Adipose tissue (tissue), 3 donors: Measurements from ENCODE around the gene ZFAND2B. TPM values are rescaled to one million over a fixed set of nuclear protein-coding genes. Genes with fewer than 3 reads are reported as not detected.

Experiments
- H3K27ac ChIP-seq: one replicate; pipeline ENCODE4 v1.5.1; 2013; ENCODE audit warnings: low read depth, low read length
- WGBS, 3 donors: extraction: QIAGEN DNeasy Blood & Tissue Kit; methylation state at CpG; one replicate each; pipeline ENCODE4 v1.1.7; 2013; 5-methylcytosine and 5-hydroxymethylcytosine counted together
- polyA plus RNA-seq, 3 donors: library from polyadenylated mRNA; stranded (reverse); fragments of 200-250 nt; gene quantifications; one replicate each; pipeline ENCODE4 v1.2.3, GENCODE V29; 2013
- donor health status: healthy with polysubstance abuse.
- donor health status: Bipolar disorder and iron deficiency.
- donor health status: healthy.

Gene ZFAND2B
- polyA plus RNA-seq, result 10 to 100 TPM; 26.0 to 38.9 (median 27.3) TPM

- peak within 1 kb of the TSS; percentile 10 for H3K27ac ChIP-seq
- 0 to 1% (median 0%) methylated on average over 64 to 76 of the region's 76 CpGs for WGBS, 3 donors
Measured at GRCh38 chr2:219206328-219207133, at the start of gene ZFAND2B. TSS of gene ZFAND2B (plus strand) at chr2:219206782. CDS start at chr2:219206988, 206 bp downstream.

GRCh38 chr2:219157396-219157795 lies 49.2 kb upstream of the ZFAND2B start:
- WGBS, 3 donors, result 86 to 93% (median 91%) methylated on average over 8 of the region's 8 CpGs
- H3K27ac ChIP-seq, result no peak overlapping the region

GRCh38 chr2:219158025-219158424 lies 48.6 kb upstream of the ZFAND2B start:
- 87 to 95% (median 92%) methylated on average over 4 of the region's 4 CpGs for WGBS, 3 donors

GRCh38 chr2:219158586-219158985 lies 48.0 kb upstream of the ZFAND2B start:
- 83 to 90% (median 85%) methylated on average over 3 of the region's 3 CpGs for WGBS, 3 donors
- no peak overlapping the region for H3K27ac ChIP-seq

More at GRCh38 chr2:219158025-219158424, 48.6 kb upstream of the ZFAND2B start:
- no peak overlapping the region for H3K27ac ChIP-seq

GRCh38 chr2:219159771-219160185 lies 46.8 kb upstream of the ZFAND2B start:
- no peak overlapping the region for H3K27ac ChIP-seq
- WGBS, 3 donors, result 6 to 13% (median 6%) methylated on average over 18 of the region's 18 CpGs

GRCh38 chr2:219160186-219161017 lies 46.2 kb upstream of the ZFAND2B start, which contains the start of gene NHEJ1:
TSS of gene NHEJ1 (minus strand) at chr2:219160815. CDS start at chr2:219158362, 2,453 bp downstream.
- WGBS, 3 donors, result 1% methylated on average over 63 to 70 of the region's 70 CpGs
- no peak within 1 kb of the TSS for H3K27ac ChIP-seq

GRCh38 chr2:219161097-219161496 lies 45.5 kb upstream of the ZFAND2B start:
- WGBS, 3 donors, result 59 to 80% (median 74%) methylated on average over 4 of the region's 4 CpGs
- H3K27ac ChIP-seq, result no peak overlapping the region

GRCh38 chr2:219163156-219163555 lies 43.4 kb upstream of the ZFAND2B start:
- 89 to 97% (median 95%) methylated on average over 6 of the region's 6 CpGs for whole genome bisulfite sequencing, 3 donors
- no peak overlapping the region for H3K27ac ChIP-seq

- no peak overlapping the region for H3K27ac ChIP-seq
- WGBS, 3 donors, result 84 to 90% (median 90%) methylated on average over 10 of the region's 10 CpGs
Measured at GRCh38 chr2:219165058-219165911, 41.3 kb upstream of the ZFAND2B start.

- 57 to 80% (median 80%) methylated on average over 5 of the region's 5 CpGs for WGBS, 3 donors
- H3K27ac ChIP-seq, result no peak overlapping the region
Measured at GRCh38 chr2:219167997-219168396, 38.6 kb upstream of the ZFAND2B start.

GRCh38 chr2:219168526-219168925 lies 38.1 kb upstream of the ZFAND2B start:
- WGBS, 3 donors, result 41 to 48% (median 47%) methylated on average over 6 of the region's 6 CpGs
- no peak overlapping the region for H3K27ac ChIP-seq

- H3K27ac ChIP-seq, result no peak overlapping the region
Measured at GRCh38 chr2:219168932-219169331, 37.6 kb upstream of the ZFAND2B start.

- no peak within 1 kb of the TSS for H3K27ac ChIP-seq
- 87 to 94% (median 93%) methylated on average over 10 of the region's 10 CpGs for WGBS, 3 donors
Measured at GRCh38 chr2:219169930-219170654, 36.5 kb upstream of the ZFAND2B start, which contains the start of gene SLC23A3. TSS of gene SLC23A3 (minus strand) at chr2:219170029. CDS start at chr2:219169984, 45 bp downstream.

- 38 to 46% (median 41%) methylated on average over 6 of the region's 6 CpGs for WGBS, 3 donors
- no peak overlapping the region for H3K27ac ChIP-seq
Measured at GRCh38 chr2:219171231-219171651, 35.3 kb upstream of the ZFAND2B start.

- WGBS, 3 donors, result 78 to 90% (median 86%) methylated on average over 16 of the region's 16 CpGs
- no peak overlapping the region for H3K27ac ChIP-seq
Measured at GRCh38 chr2:219172231-219173154, 34.1 kb upstream of the ZFAND2B start.

GRCh38 chr2:219173176-219173575 lies 33.4 kb upstream of the ZFAND2B start:
- no peak overlapping the region for H3K27ac ChIP-seq

GRCh38 chr2:219174146-219174545 lies 32.4 kb upstream of the ZFAND2B start:
- H3K27ac ChIP-seq, result no peak overlapping the region
- WGBS, 3 donors, result 79 to 90% (median 89%) methylated on average over 3 of the region's 3 CpGs

More at GRCh38 chr2:219173176-219173575, 33.4 kb upstream of the ZFAND2B start:
- WGBS, 3 donors, result 87 to 92% (median 91%) methylated on average over 6 of the region's 6 CpGs
